ENCODE data around the gene ACOXL.

The ACOXL gene

DNA sequence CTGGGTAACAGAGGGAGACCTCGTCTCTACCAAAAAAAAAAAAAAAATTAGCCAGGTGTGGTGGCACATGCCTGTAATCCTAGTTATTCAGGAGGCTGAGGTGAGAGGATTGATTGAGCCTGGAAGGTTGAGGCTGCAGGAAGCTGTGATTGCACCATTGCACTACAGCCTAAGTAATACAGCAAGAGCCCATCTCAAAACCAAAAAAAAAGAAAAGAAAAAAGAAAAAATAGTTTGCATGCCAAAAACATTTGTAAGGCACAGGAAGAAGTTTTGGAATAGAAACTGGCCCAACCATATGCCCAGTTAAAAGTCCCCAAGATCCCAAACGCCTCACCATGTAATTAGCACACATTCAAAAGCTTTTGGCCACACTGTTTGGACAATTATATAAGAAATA, 13.4 kb upstream of the ACOXL start:
- no peak for DNase-seq (ENCODE audit: low read depth in 2 of 2)

DNA sequence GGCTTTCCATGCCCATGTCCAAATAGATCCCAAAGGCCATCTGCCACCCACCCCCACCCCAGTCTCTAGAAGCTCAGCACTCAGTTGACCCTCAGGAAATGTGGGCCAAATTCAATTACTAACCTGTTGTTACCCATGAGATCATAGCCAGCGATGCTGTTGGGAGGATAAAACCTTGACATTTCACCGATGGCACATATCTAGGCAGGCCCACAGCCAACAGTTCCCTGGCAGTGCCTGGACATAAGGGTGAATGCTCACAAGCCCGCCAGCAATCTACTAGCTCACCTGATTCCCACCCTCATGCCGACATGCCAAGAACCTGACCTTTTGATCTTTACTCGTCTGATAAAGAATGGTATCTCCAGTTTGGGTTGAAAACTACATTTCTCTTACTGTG, 11.8 kb upstream of the ACOXL start:
- DNase-seq (ENCODE audit: low read depth in 2 of 2) = no peak

DNA sequence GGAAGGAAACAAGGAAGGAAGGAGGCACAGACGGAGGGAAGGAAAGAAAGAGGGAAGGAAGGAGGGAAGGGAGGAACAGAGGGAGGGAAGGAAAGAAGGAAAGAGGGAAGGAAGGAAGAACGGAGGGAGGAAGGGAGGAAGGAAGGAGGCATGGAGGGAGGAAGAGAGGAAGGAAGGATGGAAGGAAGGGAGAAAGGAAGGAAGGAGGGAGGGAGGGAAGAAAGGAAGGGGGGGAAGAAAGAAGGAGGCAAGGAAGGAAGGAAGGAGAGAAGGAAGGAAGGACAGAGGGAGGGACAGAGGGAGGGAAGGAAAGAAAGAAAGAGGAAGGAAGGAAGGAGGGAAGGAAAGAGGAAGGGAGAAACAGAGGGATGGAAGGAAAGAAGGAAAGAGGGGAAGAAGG, 7.6 kb upstream of the ACOXL start:
- DNase-seq (ENCODE audit: low read depth in 2 of 2) = no peak

DNA sequence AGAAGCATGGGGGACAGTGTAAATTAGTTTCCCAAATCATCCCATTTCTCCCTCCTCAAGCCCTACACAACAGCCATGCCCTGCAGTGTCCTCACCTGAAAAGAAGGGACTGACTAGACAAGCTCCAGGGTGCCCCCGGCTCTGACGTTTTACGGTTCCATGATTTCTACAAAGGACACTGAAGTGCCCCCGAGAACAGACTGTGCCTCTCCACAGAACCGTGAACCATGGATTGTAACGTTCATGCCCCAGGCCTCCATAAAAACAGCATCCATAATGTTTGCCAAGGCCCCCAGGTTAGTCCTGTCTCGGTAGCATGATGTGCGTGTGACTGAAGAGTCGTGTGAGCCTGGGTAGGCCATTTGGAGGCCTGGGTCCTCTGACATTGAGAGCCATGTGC, 7.0 kb upstream of the ACOXL start:
- no peak for DNase-seq (ENCODE audit: low read depth in 2 of 2)

DNA sequence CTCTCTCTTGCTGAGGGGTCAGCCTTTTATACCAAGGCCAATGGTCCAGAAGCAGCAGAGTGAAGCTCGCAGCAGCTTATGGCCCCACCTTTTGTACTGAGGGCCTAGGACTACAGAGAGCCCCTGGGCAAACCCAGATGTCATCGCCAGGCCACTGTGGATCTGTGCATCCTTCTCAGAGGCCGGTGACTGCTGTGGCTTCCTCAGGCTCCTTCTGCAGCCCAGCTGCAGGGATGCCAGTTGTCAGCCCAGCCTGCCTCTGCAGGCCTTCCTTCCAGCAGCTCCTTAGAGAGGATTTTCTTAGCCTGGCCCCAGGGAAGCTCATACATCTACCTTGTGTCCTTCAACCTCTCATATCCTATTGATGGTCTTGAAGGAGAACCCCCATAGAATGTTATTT, 6.5 kb upstream of the ACOXL start:
- DNase-seq (ENCODE audit: low read depth in 2 of 2) = no peak

DNA sequence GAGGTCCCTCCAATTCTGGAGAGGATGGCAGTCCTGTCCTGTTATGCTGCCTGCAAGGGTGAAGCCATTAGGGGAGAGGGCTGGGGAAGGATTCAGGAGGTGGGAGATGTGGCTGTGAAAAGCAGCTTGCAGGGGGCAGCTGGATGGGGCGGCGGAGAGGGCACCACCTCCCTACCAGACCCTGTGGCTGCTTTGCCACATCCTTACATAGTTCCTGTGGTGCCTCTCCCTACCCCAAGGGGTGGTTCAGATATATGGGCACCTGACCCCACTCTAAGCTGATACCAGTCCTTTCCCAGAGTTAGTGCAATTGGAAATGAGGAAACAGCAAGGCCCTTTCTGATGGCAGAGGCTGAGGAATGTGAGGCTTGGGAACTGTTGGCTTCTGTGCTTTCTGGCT, 6.1 kb upstream of the ACOXL start:
- DNase-seq (ENCODE audit: low read depth in 2 of 2) = no peak

DNA sequence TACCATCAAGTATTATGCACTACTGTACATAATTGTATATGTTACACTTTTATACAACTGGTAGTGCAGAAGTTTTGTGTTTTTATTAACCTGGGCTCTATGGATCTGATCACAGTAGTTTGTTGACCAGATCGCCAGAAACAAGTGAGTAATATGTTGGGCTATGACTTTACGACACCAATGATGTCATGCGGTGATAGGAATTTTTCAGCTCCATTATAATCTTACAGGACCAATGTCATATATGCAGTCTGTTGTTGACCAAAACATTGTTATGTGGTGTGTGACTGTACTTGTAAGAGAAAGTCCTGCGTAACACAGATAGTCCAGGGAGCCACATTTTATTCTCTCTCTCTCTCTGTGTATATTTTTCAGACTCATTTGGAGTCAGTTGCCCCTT, 4.5 kb upstream of the ACOXL start:
- no peak for DNase-seq (ENCODE audit: low read depth in 2 of 2)

DNA sequence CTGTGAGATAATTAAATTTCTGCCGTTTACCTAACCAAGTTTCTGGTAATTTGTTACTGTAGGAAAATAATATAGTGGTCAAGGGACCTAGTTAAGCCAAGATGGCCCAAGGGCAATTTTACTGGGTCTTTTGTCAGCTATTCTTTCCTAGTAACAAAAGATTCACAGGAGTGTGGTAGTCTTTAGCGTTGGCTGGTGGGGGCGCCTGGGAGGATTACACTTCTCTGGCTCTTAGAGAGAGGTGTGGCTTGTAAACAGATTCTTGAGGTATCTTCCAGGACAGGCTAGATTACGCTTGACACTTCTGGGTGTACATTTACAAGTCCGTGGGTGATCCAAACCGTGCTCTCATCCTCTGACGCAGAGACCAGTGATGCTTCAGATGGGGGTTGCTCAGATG, 3.3 kb upstream of the ACOXL start:
- DNase-seq (ENCODE audit: low read depth in 2 of 2) = no peak

DNA sequence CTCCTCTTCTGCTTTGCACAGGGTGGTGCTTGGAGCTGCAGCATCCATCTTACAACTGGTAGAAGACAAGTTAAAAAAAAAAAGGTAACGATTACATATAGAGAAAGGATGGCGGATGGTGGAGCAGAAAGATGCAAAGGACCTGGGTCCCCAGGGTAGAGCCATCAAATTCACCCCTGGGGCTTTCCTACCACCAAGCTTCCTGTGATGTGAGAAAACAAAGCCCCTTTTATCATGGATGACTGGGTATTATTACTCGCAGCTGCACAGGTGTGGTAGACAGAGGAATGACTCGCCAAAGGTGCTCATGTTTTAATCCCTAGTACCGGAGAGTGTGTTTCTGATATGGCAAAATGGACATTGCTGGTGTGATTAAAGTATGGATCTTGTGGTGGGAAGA, 1.3 kb upstream of the ACOXL start:
- DNase-seq (ENCODE audit: low read depth in 2 of 2) = no peak

DNA sequence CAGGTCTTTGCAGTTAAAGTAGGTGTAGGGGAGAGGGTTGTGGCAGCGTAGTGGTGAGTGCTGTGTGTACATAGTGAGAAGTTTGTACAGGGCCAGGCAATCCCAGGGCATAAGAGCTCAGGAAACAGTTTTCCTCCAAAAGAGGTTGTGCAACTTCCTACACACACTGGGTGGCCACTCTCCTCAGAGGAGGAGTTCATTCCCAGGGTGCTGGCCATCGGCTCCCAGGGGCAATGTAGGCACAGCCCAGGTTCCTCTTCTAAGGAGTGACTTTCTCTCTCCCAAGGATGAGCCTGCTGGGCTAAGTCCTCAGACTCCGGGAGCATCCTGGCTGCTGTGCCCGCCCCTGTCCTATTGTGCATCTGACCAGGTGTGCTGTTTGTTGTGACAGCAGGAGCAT, 3.0 kb downstream of the ACOXL start:
- DNase-seq (ENCODE audit: low read depth in 2 of 2) = no peak

DNA sequence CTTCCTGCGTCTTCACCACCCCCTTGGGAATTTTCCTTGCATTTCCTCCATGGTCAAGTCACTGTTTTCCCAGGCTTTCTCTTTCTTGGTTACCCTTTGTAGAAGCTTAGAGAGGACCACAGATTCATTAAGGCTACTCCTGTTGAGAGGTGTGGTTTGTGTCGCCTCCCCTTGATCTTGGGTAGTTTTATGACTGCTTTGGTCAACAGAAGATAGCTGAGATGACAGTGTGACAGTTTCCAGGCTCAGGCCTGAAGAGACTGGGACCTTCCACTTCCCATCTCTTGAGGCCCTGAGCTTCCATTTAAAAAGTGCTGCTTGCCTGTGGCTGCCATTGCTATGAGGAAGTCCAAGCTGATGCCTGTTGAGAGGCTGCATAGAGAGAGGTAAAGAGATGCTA, 5.4 kb downstream of the ACOXL start:
- no peak for DNase-seq (ENCODE audit: low read depth in 2 of 2)

DNA sequence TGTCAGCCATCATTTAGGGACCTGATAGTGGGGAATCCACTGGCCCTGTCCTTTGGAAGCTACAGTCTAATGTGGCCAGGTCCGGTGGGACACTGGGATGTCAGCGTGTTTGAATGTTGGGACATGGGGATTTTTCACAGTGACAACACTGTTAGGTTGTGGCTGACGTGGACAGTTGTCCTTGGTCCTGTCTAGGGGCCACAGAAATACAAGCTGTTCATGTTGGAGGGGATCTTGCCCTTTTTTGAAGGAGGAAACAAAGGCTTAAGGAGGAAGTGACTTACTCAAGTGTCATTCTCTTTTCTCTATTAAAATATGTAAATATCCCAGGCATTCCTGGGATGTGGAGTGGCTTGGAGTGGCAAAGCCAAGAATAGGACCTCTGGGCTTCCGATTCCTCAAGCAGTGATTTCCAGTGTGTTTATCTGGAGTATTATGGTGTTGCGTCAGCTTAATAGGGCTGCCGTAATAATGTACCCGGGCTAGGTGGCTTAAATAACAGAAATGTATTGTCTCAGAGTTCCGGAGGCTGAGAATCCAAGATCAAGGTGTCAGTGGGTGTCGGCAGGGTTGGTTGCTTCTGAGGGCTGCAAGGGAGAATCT, 8.5 kb downstream of the ACOXL start:
- no peak for DNase-seq (ENCODE audit: low read depth in 2 of 2)

DNA sequence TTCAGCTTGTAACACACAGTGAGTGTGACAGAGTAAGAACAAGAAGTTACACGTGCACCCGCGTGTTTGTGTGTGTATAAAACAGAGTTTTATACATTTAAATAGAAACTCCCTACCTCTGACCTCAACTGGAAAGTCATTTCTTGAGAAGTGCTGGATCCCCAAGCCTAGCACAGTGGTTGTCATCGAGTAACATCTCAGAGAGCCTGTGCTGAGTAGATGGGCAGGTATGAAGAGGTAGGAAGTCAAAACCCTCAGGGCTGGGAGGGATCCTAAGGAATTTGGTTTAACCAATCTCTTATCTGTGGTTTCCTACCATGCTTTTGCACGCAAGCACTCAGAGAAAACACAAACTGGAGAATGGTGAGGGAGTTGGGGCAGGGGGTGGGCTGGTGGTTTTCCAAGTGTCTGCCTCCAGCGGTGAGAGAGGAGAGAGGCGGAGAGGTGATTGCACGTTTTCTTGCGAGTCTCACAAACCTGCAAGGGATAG, 9.2 kb downstream of the ACOXL start:
- DNase-seq (ENCODE audit: low read depth in 2 of 2) = no peak

DNA sequence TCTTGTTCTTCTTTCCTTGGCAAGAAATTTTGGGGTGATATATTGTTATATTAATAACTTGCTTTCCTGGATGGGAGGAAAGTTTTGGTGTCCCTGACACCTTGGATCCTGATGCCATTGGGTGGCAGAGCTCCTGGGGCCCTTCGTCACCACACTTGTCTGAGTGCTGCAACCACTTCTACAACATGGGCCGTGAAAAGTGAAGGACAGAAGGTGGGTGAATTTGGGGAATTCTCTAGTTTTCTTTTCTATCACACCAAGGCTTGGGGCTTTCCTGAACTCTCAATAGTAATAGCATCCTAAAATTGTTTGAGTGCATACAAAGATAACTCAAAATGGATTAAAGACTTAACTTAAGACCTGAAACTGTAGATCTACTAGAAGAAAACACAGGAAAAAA, 10.0 kb downstream of the ACOXL start:
- DNase-seq (ENCODE audit: low read depth in 2 of 2) = no peak

DNA sequence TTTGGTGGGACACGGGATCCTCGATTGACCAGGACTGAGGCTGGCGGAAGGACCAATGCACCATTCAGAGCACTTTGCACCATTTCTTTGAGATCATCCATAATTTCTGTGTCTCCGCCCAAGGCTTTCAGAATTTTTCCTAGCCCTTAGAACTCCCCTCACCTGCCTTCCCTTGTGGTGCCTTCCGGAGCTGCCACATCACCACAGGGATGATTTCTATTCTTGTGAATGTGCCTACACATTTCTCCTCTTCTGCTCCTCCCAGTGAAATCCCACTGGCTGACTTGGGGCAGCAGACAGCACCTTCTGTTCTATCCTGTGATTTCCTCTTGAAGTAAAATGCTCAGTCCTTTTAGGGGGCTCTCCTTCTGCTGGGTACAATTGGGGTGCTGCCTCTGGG, 11.2 kb downstream of the ACOXL start:
- DNase-seq (ENCODE audit: low read depth in 2 of 2) = no peak

DNA sequence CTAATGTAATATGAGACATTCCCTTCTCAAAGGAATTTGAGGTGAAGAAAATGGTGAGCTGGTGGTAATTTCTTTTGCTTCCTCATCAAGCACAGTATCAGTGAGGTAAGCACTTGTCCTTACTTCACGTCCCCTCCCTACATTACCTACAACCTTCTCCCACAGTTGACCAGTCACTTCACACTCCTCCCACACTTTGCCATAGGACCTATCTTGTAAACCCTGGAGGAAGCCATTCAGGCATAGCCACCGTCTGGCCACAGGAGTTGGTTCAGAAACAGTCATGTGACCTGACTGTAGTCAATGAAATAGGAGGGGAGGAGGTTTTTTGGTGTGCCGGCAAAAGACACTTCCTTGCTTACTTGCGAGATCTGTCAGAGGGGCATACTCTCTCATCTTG, 12.1 kb downstream of the ACOXL start:
- no peak for DNase-seq (ENCODE audit: low read depth in 2 of 2)

DNA sequence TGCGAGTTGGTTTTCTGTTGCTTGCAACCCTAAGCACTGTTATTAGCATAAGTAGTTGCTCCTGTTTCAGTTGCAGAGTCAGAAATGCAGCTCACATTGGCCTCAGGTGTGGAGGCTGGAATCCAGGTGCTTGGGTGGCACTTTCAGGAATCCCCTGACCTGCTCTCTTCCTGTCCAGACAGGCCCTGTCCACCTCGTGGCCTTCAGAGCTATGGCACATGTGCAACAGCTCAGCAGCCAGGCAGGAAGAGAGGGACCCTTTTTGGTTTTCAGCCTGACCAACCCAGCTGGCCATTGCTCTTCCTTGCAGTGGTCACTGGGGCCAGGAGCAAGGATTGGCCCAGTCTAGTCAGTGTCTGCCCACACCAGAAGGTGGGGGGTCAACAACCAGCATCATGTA, 12.7 kb downstream of the ACOXL start:
- DNase-seq (ENCODE audit: low read depth in 2 of 2) = no peak

DNA sequence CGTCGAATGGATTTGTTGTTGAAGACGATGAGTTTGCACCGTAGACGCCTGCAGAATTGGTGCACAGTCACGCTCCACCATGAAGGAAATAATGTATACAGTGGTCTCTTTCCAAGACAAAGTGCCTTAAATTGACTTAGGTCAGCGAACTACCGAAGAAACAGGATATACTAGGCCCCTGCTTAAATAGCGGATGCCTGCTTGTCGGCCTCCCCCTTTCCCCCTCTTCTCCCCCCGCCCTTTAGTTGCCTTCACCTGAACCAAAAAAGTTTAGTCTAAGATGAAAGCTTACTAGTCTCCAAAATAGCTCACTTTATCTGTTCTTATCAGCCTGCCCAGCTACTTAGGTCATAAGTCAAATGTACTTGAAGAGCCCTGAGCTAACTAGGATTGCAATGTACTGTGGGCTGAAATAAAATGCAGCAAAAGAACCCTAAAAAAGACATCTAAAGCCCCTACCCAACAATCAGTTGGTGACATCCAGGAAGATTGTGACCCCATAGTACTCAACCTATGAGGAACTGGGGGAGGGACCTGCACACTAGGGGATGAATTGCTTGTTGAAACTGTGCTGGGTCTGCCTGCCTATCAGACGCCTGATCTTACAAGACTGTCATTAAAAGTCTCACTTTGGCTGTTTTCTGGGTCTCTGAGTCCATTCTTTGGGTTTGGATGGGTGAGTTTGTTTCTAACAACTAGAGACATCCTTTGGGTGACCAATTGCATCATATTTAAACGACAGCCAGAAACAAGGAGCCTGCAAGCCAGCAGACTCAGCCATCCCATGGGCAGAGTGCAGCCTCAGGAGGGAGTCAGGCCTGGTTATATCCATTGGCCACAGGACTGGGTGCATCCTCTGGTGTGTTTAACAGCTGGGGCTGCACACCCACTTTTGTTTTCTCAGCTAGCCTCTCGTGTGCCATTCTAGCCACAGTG, 14.5 kb downstream of the ACOXL start:
- DNase-seq (ENCODE audit: low read depth in 2 of 2) = no peak

DNA sequence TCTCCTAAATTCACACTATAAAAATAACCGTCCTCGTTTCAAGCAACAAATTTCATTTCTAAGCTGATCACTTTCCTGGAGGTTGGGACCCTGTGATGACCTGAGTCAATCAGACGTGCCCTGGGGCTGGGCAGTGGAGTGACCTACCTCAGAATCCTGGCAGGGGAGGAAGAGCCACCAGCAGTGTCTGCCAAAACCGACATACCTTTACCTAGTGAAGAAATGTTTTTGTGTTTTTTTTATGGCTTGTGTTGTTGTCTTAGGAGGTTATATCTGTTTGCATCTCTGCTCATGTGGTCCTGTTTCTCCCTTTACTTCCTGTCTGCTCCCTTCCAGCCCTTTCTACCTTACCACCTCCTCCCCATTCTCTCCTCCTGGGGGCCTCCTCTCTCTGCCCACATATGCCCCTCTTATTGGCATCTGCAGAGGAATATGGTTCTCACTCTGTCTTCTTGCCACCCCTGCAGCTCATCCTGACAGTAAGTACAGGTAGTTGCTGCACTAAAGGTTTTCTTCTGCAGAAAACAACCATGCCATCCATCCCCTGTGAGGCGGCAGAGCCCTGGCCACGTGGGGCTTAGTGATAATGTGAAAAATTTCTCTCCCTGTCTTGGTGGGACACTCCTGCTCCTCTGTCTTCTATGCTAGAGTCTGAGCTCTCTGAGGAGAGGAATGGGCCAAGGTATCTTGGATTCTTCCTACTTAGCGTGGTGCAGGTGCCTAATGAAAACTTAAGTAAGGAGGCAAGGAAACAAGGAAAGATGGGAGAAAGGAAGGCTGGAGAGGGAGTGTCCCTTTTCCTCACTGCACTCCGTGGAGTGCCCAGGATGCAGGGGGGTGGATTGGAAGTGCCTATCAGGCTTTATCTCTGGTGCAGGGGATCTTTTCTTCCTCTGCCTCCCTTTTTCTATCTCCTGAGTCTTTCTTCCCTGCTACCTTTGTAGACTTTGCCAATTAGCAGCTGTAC, 15.4 kb downstream of the ACOXL start:
- DNase-seq (ENCODE audit: low read depth in 2 of 2) = no peak

DNA sequence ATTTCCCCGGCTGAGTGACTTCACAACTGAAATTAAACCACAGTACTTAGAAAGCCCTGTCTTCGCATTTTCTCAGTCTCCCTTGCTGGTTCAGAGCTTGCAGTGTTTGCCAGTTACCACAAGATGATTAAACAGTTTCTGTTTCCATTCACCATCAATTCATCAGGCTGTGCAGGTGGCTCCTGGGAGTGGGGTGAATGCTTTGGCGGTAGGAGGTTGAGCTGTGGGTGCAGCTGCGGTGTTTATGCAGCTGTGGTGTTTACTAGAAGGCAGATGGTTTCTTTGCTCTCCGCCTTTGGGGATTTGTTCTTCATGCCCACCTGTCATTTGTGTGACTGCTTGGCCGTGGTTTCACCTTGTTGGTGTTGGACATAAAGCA, 16.1 kb downstream of the ACOXL start:
- peak; percentile 49 to 61 for DNase-seq (ENCODE audit: low read depth in 2 of 2)

DNA sequence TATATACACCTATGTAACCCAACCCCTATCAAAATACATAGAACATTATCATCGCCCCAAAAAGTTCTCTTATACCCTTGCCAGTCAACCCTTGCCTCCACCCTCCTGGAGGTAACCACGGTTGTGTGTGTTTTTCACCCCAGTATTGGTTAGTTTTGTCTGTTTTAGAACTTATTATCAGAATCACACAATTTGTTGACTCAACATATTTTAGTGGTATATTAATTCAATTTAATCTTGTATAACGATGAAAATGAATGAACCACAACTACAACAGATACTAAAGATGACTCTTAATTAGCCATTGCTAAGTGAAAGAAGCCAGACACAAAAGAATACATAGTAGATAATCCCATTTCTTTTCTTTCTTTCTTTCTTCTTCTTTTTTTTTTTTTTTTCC, 19.3 kb downstream of the ACOXL start:
- DNase-seq (ENCODE audit: low read depth in 2 of 2) = no peak

DNA sequence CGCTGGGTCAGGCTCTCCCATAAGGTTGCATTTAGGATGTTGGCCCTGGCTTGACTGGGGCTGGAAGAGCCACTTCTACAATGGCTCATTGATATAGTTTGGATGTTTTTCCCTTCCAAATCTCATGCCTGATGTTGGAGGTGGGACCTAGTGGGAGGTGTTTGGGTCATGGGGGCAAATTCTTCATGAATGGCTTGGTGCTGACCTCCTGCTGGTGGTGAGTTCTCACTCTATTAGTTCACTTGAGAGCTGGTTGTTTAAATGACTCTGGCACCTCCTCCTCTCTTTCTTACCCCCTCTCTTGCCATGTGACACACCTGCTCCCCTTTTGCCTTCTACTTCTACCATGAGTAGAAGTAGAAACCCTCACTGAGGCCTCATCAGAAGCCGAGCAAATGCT, 20.5 kb downstream of the ACOXL start:
- no peak for DNase-seq (ENCODE audit: low read depth in 2 of 2)

All from stimulated activated CD4-positive, alpha-beta T cell treated with anti-CD3 and anti-CD28 coated beads, Interleukin-4, amount 100 ng/mL, for 48 hours (primary cell).